Measurements from ENCODE around the gene PTPRK. TPM values are rescaled to one million over a fixed set of nuclear protein-coding genes. Genes with fewer than 3 reads are reported as not detected.

Gene PTPRK
- total and polyA plus RNA-seq, 12 donors, result 3.2 to 22.4 (median 15.0) TPM

DNA sequence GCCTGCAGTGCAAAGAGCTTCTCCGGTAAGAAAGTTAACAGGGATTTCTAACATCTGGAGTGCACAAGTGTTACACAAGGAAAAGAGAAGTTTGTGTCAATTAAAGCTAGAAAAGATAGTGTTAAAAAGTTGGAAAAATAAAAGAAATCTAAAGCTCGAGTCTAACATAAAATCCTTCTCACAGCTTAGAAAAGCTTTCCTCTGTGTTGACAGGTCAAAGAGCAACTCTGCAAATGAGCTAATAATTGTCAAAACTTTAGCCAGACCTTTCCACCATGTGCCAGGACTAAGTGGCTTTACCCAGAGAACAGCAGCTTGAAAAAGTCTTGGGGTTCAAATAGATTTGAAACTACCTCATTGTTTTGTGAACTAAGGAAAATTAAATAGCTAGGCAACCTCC, 14.8 kb downstream of the PTPRK start:
- Histone ChIP-seq H3K36me3 (replicated peaks in 1 of 2) (no peaks in the 10 kb centered on the region), H3K27ac (no peak overlapping the region), H3K4me1 (replicated peaks in 1 of 2) (no peaks in the 10 kb centered on the region), H3K4me3 (no peak overlapping the region), H3K9me3 (replicated peaks in 1 of 3) (no peaks in the 10 kb centered on the region), H3K27me3 (no peaks in the 10 kb centered on the region)
- TF ChIP-seq, protein P1, sequence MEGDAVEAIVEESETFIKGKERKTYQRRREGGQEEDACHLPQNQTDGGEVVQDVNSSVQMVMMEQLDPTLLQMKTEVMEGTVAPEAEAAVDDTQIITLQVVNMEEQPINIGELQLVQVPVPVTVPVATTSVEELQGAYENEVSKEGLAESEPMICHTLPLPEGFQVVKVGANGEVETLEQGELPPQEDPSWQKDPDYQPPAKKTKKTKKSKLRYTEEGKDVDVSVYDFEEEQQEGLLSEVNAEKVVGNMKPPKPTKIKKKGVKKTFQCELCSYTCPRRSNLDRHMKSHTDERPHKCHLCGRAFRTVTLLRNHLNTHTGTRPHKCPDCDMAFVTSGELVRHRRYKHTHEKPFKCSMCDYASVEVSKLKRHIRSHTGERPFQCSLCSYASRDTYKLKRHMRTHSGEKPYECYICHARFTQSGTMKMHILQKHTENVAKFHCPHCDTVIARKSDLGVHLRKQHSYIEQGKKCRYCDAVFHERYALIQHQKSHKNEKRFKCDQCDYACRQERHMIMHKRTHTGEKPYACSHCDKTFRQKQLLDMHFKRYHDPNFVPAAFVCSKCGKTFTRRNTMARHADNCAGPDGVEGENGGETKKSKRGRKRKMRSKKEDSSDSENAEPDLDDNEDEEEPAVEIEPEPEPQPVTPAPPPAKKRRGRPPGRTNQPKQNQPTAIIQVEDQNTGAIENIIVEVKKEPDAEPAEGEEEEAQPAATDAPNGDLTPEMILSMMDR (IDR thresholded peaks at IDR 0.05), result no peak
- TF ChIP-seq POLR2A (IDR thresholded peaks at IDR 0.05), result no peak
- intact Hi-C loops (cut with DNase I), result no loop called here
- whole genome bisulfite sequencing, 4 donors, result 76 to 87% (median 84%) methylated on average over 2 of the region's 2 CpGs
- no peak for DNase-seq

- H3K9me3 ChIP-seq (replicated peaks in 1 of 3), result no peaks in the 10 kb centered on the region
- intact Hi-C loops (cut with DNase I), result no loop called here
- no peaks in the 10 kb centered on the region for H3K27me3 ChIP-seq
- H3K4me1 ChIP-seq (replicated peaks in 1 of 2), result no peaks in the 10 kb centered on the region
- DNase-seq, result no peak
- TF ChIP-seq, protein P1 (IDR thresholded peaks at IDR 0.05), result no peak
- TF ChIP-seq POLR2A (IDR thresholded peaks at IDR 0.05), result no peak
- H3K4me3 ChIP-seq, result no peak overlapping the region
- WGBS, 4 donors, result 74 to 82% (median 79%) methylated on average over 3 of the region's 3 CpGs
- no peak overlapping the region for H3K27ac ChIP-seq
- no peaks in the 10 kb centered on the region for H3K36me3 ChIP-seq (replicated peaks in 1 of 2)
Measured at GRCh38 chr6:128504003-128504654, 16.3 kb downstream of the PTPRK start.

DNA sequence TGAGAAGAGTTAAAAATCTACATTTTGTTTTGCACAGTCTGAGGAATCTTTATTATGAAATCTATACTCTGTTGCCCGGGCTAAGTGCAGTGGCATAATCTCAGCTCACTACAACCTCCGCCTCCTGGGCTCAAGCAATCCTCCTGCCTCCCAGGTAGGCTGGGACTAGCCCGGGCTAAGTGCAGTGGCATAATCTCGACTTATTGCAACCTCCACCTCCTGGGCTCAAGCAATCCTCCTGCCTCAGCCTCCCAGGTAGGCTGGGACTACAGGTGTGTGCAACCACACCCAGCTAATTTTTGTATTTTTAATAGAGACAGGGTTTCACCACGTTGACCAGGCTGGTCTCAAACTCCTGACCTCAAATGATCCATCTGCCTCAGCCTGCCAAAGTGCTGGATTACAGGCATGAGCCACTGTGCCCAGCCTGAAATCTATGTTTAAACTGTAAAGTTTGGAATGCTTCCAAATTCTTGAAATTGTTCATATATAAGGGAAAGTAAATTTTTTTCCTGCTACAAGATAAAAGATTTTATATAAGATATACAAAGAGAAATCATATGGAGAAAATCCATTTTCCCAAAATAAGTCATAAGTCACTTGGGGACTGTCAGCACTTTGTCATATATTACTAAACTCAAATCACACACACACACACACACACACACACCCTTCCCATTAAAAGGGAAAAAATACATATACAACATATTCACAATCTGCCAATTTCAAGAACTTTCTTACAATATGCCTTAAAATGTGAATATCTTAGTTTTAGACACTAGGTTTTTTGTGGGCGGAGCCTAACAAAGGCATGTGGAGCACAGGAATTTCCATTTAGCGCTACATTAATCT, 19.4 kb downstream of the PTPRK start:
- DNase-seq, result no peak
- no peaks in the 10 kb centered on the region for H3K36me3 ChIP-seq (replicated peaks in 1 of 2)
- intact Hi-C loops (cut with DNase I), result no loop called here
- no peaks in the 10 kb centered on the region for H3K9me3 ChIP-seq (replicated peaks in 1 of 3)
- TF ChIP-seq, protein P1 (IDR thresholded peaks at IDR 0.05), result no peak
- no peak for TF ChIP-seq POLR2A (IDR thresholded peaks at IDR 0.05)
- H3K27ac ChIP-seq, result no peak overlapping the region
- no peak overlapping the region for H3K4me3 ChIP-seq
- H3K4me1 ChIP-seq (replicated peaks in 1 of 2), result no peaks in the 10 kb centered on the region
- H3K27me3 ChIP-seq, result no peaks in the 10 kb centered on the region
- WGBS, 4 donors, result 82 to 94% (median 89%) methylated on average over 7 of the region's 7 CpGs

- Histone ChIP-seq H3K27ac (no peak overlapping the region), H3K36me3 (replicated peaks in 1 of 2) (no peaks in the 10 kb centered on the region), H3K4me1 (replicated peaks in 1 of 2) (no peaks in the 10 kb centered on the region), H3K9me3 (replicated peaks in 1 of 3) (no peaks in the 10 kb centered on the region), H3K4me3 (no peak overlapping the region), H3K27me3 (no peaks in the 10 kb centered on the region)
- no peak for TF ChIP-seq POLR2A (IDR thresholded peaks at IDR 0.05)
- TF ChIP-seq, protein P1 (IDR thresholded peaks at IDR 0.05), result no peak
- DNase-seq, result no peak
- intact Hi-C loops (cut with DNase I), result no loop called here
Measured at GRCh38 chr6:128500014-128500413, 20.4 kb downstream of the PTPRK start.
